Peyer's patch (tissue), 4 donors: ENCODE data around the gene OR6A2.

Experiments
- CTCF ChIP-seq, 6 experiments: fragments of 450-650 bp in 4 of 6; fragments of 200-600 bp in 2 of 6; sonication (generic) in 1 of 6; IDR thresholded peaks; one replicate each; pipeline ENCODE4 v1.5.1; 2017 to 2019; ENCODE audit warnings: antibody characterized with exemption in 6 of 6, mild to moderate bottlenecking in 3 of 6, moderate library complexity in 1 of 6
- POLR2A ChIP-seq, 2 donors: fragments of 450-650 bp; IDR thresholded peaks; one replicate each; pipeline ENCODE4 v1.5.1; 2017; ENCODE audit warnings: antibody characterized with exemption in 2 of 2, mild to moderate bottlenecking in 2 of 2, moderate library complexity in 2 of 2

- no peak for TF ChIP-seq CTCF (IDR thresholded peaks at IDR 0.05)
- TF ChIP-seq POLR2A (IDR thresholded peaks at IDR 0.05) = no peak
These were observed 42.2 kb upstream of the OR6A2 start for GRCh38 chr11:6841694-6842093.
